GM12873 (cell line): ENCODE data around the gene CELA1.

ENCODE experiments used
- CTCF ChIP-seq: IDR thresholded peaks from 2 replicates; pipeline ENCODE4 v1.5.1; 2012; ENCODE audit warnings: low read depth, mild to moderate bottlenecking, moderate library complexity, low read length, control low read depth; ENCODE audit not compliant: insufficient read depth; ENCODE audit errors: missing control alignments

CELA1 gene

GRCh38 chr12:51326698-51327439 lies 19.6 kb downstream of the CELA1 start:
- TF ChIP-seq CTCF: no peak

GRCh38 chr12:51324953-51325352 lies 21.5 kb downstream of the CELA1 start:
- TF ChIP-seq CTCF: no peak

GRCh38 chr12:51323966-51324895 lies 22.2 kb downstream of the CELA1 start, which contains the start of gene BIN2:
BIN2 (minus strand) TSS chr12:51324174; CDS start chr12:51324102, 72 bp downstream.
- TF ChIP-seq CTCF: no peak

- TF ChIP-seq CTCF: peak; percentile 34
These were observed 23.0 kb downstream of the CELA1 start for GRCh38 chr12:51323317-51323960.

- TF ChIP-seq CTCF: no peak
These were observed 24.0 kb downstream of the CELA1 start for GRCh38 chr12:51322452-51322851.

GRCh38 chr12:51321882-51322281 lies 24.6 kb downstream of the CELA1 start:
- no peak for TF ChIP-seq CTCF

- TF ChIP-seq CTCF: no peak
These were observed 25.7 kb downstream of the CELA1 start for GRCh38 chr12:51320695-51321320.
